GM20000 (cell line): ENCODE results near the gene DISP2.

Source experiments
- DNase-seq: peaks from one replicate; pipeline ENCODE4 v3.0.0; 2012; ENCODE audit warnings: low spot score
- CTCF ChIP-seq: IDR thresholded peaks from 2 replicates; pipeline ENCODE4 v1.5.1; 2012; ENCODE audit warnings: mild to moderate bottlenecking, control low read depth; ENCODE audit errors: extremely low read depth, missing control alignments

Gene DISP2

GRCh38 chr15:40345867-40346578 is 12.0 kb upstream of the DISP2 start:
- TF ChIP-seq CTCF, result no peak
- no peak for DNase-seq

GRCh38 chr15:40346579-40347558 is 11.2 kb upstream of the DISP2 start:
- no peak for TF ChIP-seq CTCF
- no peak for DNase-seq

DNA sequence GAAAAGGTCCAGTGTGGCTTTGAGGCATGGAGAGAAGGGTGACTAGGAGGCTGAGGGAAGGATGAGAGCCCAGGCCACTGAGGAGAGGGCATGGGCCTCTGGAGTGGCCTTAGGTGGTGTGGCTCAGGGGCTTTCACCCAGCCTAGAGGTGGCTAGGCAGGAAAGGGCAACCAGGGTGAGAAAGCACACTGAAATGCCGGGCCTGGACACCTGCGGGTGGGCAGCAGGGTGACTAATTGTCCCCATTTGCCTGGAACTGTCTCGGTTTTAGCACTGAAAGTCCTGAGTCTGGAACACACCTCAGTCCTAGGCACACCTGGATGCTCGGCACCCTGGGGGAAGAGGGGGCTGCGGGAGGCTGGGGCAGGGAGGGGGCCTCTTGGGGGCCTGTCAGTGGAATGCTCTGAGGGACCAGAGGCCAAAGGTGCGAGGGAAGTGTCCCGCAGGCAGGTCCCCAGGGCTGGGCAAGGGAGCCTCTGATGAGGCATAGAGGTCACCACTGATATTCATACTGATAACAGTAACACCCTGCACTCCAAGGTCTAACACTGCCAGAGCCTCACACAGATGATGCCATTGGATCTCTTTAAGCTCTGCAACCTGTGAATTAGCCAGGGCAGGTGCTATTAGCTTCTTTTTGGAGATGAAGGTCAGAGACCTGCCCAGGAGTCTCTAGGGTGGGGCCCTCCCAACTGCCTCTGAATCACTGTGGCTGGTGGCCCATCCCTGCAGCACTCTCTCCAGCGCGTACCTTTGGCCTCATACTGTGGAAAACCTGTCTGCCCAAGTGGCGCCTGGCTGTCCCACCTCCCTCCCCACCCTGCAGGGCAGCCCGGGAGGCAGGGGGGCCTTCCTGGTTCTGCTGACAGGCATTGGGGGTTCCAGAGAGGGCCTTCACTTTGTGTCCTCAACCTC is 10.2 kb upstream of the DISP2 start:
- TF ChIP-seq CTCF, result no peak

DNA sequence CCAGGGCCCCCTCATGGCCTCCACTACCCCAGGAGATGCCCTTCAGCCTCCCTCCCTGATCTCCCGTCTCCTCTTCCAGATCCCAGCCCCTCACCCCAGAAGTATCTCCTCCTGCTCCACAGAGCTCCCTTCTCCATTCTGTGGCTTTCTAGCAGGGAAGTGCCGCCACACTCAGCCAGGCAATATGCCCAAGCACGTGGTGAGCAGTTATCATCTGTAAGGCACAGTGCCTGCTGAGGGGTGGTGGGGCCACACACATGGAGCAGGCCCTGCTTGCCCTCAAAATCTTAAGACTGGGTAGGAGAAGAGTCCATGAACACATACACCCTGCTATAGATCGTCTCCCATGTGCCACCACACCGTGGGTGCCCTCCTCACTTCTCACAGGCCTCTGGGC is 9.5 kb upstream of the DISP2 start:
- no peak for DNase-seq
- no peak for TF ChIP-seq CTCF

More for the DNA sequence above, 10.2 kb upstream of the DISP2 start:
- DNase-seq, result no peak

- DNase-seq, result no peak
- no peak for TF ChIP-seq CTCF
Observed at GRCh38 chr15:40349163-40349562, 8.9 kb upstream of the DISP2 start.

DNA sequence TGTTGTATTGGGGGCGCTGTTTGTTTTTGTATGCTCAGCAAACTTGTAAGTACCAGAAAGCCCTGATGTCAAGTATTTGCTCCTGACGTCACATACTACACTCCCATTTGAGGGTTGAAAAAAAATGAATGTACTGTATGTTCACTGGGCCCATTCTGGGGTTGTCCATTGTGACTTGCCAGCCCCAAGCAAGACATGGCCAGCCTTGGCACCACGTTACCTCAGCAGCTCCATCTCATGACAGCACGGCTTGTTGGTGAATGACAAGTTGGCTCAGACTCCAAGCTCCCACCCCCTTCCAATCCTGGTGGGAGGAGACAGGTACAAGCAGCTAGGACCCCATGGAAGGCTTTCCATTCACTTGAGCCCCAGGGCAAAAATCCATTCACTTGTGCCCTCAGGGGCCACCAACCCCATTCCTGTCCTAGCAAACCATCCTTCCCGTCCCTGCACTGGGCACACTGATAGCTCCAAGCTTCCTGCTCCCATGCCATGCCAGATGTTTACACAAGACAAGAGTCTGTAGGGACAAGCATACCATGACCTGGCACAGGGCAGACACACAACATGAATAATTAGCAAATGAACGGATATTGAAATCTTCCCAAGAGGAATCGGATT is 5.6 kb upstream of the DISP2 start:
- TF ChIP-seq CTCF, result no peak
- DNase-seq, result no peak
